ENCODE measurements around the gene UNC93A. TPM values are rescaled to one million over a fixed set of nuclear protein-coding genes. Genes with fewer than 3 reads are reported as not detected.

Gene UNC93A
- polyA plus RNA-seq, 1 experiment, result not detected

- Histone ChIP-seq H3K27me3 (ENCODE audit: control insufficient read depth, insufficient read depth, low read length) (no peaks in the 10 kb centered on the region), H3K27ac (ENCODE audit: low read depth, low read length) (no peak overlapping the region), H3K9me3 (ENCODE audit: control insufficient read depth, insufficient read depth, low read length) (peaks cover 41% of the 10 kb centered on the region), H3K4me3 (ENCODE audit: low read depth, low read length) (no peak overlapping the region)
- TF ChIP-seq CTCF (IDR thresholded peaks at IDR 0.05; ENCODE audit: low read depth, low read length), result no peak
- CTCF ChIA-PET, result no interaction called here
- DNase-seq (ENCODE audit: low read depth, low spot score), result no peak
- POLR2A ChIA-PET, result no interaction called here
Measured at GRCh38 chr6:167291623-167292300, 647 bp downstream of the UNC93A start.

- no peak for TF ChIP-seq CTCF (IDR thresholded peaks at IDR 0.05; ENCODE audit: low read depth, low read length)
- no peak for DNase-seq (ENCODE audit: low read depth, low spot score)
- Histone ChIP-seq H3K9me3 (ENCODE audit: control insufficient read depth, insufficient read depth, low read length) (peaks cover 45% of the 10 kb centered on the region), H3K27ac (ENCODE audit: low read depth, low read length) (no peak overlapping the region), H3K4me3 (ENCODE audit: low read depth, low read length) (no peak overlapping the region), H3K27me3 (ENCODE audit: control insufficient read depth, insufficient read depth, low read length) (no peaks in the 10 kb centered on the region)
- POLR2A ChIA-PET, result no interaction called here
- CTCF ChIA-PET, result no interaction called here
Measured at GRCh38 chr6:167292301-167293087, 1.4 kb downstream of the UNC93A start.

- DNase-seq (ENCODE audit: low read depth, low spot score), result no peak
- no peaks in the 10 kb centered on the region for H3K27me3 ChIP-seq (ENCODE audit: control insufficient read depth, insufficient read depth, low read length)
- no peak overlapping the region for H3K4me3 ChIP-seq (ENCODE audit: low read depth, low read length)
- no peak overlapping the region for H3K27ac ChIP-seq (ENCODE audit: low read depth, low read length)
- ChIA-PET CTCF (no interaction called here), POLR2A (no interaction called here)
- no peak for TF ChIP-seq CTCF (IDR thresholded peaks at IDR 0.05; ENCODE audit: low read depth, low read length)
- peaks cover 50% of the 10 kb centered on the region for H3K9me3 ChIP-seq (ENCODE audit: control insufficient read depth, insufficient read depth, low read length)
Measured at GRCh38 chr6:167293088-167293589, 2.0 kb downstream of the UNC93A start.

DNA sequence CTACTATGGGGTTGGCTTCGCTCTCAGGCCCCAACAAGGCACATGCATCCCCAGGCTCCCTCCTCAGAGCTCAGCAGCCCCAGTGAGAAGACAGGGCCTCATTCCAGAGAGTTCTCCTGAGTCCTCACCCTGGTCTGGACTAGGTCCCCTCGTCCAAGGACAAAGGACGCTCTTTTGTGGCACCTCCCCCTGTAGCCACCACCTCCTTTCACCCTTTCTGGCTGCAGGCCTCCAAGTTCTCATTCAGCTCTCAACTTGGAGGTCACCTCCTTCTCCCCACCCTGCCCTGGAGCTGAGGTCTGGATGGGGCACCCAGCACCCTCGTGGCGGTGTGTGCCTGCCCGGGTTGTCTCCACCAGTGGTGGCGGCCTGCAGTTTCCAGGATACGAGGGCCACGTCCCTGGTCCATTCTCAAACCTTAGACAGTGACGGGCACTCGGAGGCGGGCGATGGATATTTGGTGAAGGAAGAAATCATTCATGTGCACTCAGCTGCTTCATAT, 2.5 kb downstream of the UNC93A start:
- ChIA-PET CTCF (no interaction called here), POLR2A (no interaction called here)
- no peak for DNase-seq (ENCODE audit: low read depth, low spot score)

More for the DNA sequence above, 2.5 kb downstream of the UNC93A start:
- TF ChIP-seq CTCF (IDR thresholded peaks at IDR 0.05; ENCODE audit: low read depth, low read length), result no peak
- H3K27ac ChIP-seq (ENCODE audit: low read depth, low read length), result no peak overlapping the region
- no peak overlapping the region for H3K4me3 ChIP-seq (ENCODE audit: low read depth, low read length)
- no peaks in the 10 kb centered on the region for H3K27me3 ChIP-seq (ENCODE audit: control insufficient read depth, insufficient read depth, low read length)
- H3K9me3 ChIP-seq (ENCODE audit: control insufficient read depth, insufficient read depth, low read length), result peaks cover 53% of the 10 kb centered on the region

Measured in AG04450 (cell line).